Transverse colon (tissue), 3 donors: Measurements from ENCODE around the gene NAA38.

ENCODE experiments used
- CTCF ChIP-seq, 5 experiments: fragments of 200-600 bp in 3 of 5; fragments of 450-650 bp in 2 of 5; sonication (generic) in 3 of 5; IDR thresholded peaks; 1 replicate in 2 of 5; 2 replicates in 3 of 5; pipeline ENCODE4 v1.5.1; 2016 to 2017; ENCODE audit warnings: antibody characterized with exemption in 5 of 5, inconsistent platforms in 3 of 5, mild to moderate bottlenecking in 2 of 5, moderate library complexity in 1 of 5
- POLR2A ChIP-seq: fragments of 450-650 bp; IDR thresholded peaks from one replicate; pipeline ENCODE4 v1.6.1; 2016; ENCODE audit warnings: antibody characterized with exemption, mild to moderate bottlenecking, moderate library complexity

GRCh38 chr17:7846765-7847661 lies 10.3 kb downstream of the NAA38 start:
- TF ChIP-seq POLR2A (no peak), CTCF (IDR thresholded peaks at IDR 0.05) (no peak)
